ENCODE results near the gene ACTR3C. TPM values are rescaled to one million over a fixed set of nuclear protein-coding genes. Genes with fewer than 3 reads are reported as not detected.
A peak's percentile ranks its signal among the peaks of the same experiment; 100 is the strongest.

ACTR3C gene
- polyA plus RNA-seq, 3 donors, result 0.55 to 1.9 (median 1.7) TPM

GRCh38 chr7:150339409-150339809 is 16.1 kb upstream of the ACTR3C start:
- H3K27ac Mint-ChIP-seq, result peak overlapping the region in 1 of 7 donors; percentile 23
- Histone ChIP-seq H3K9ac (ENCODE audit: insufficient read depth, low read length, poor library complexity, severe bottlenecking) (no peak overlapping the region), H2AFZ (ENCODE audit: insufficient read depth, low read depth, low read length, poor library complexity, severe bottlenecking) (no peak overlapping the region), H3K27ac (ENCODE audit: low read depth in 1 of 2, low read length in 2 of 2) (no peak overlapping the region), H3K79me2 (ENCODE audit: insufficient read depth, low read length) (no peaks in the 10 kb centered on the region), H3K4me3 (replicated peaks in 1 of 3; ENCODE audit: low read depth in 2 of 3, low read length in 3 of 3) (no peak overlapping the region), H4K20me1 (ENCODE audit: insufficient read depth, low read length) (no peaks in the 10 kb centered on the region), H3K36me3 (replicated peaks in 1 of 2; ENCODE audit: control insufficient read depth in 1 of 2, insufficient read depth in 2 of 2, low read length in 2 of 2) (no peaks in the 10 kb centered on the region), H3K4me1 (ENCODE audit: control insufficient read depth in 1 of 2, insufficient read depth in 2 of 2, low read length in 2 of 2) (peaks cover 6 to 12% of the 10 kb centered on the region in 2 donors), H3K27me3 (ENCODE audit: control insufficient read depth in 2 of 2, insufficient read depth in 2 of 2, low read length in 2 of 2) (peaks cover 27 to 42% of the 10 kb centered on the region in 2 donors), H3K4me2 (replicated peaks; ENCODE audit: extremely low read depth, low read length, poor library complexity, severe bottlenecking) (no peak overlapping the region), H3K9me3 (replicated peaks in 1 of 2; ENCODE audit: control insufficient read depth in 1 of 2, insufficient read depth in 1 of 2, low read length in 2 of 2) (peaks cover 7 to 19% of the 10 kb centered on the region in 2 donors)
- H3K4me3 Mint-ChIP-seq, result peak overlapping the region in 1 of 2 donors; percentile 50
- peaks cover 0 to 26% (median 13%) of the 10 kb centered on the region in 7 donors for H3K9me3 Mint-ChIP-seq
- peaks cover 37 to 48% (median 38%) of the 10 kb centered on the region in 3 donors for H3K27me3 Mint-ChIP-seq (ENCODE audit: low read depth in 3 of 3)
- peaks cover 12% of the 10 kb centered on the region for H3K4me1 Mint-ChIP-seq
- H3K36me3 Mint-ChIP-seq, result peaks cover 5 to 8% of the 10 kb centered on the region in 2 donors
- DNase-seq, result no peak
- intact Hi-C loops (cut with micrococcal nuclease), result no loop called here
- TF ChIP-seq, protein P1, sequence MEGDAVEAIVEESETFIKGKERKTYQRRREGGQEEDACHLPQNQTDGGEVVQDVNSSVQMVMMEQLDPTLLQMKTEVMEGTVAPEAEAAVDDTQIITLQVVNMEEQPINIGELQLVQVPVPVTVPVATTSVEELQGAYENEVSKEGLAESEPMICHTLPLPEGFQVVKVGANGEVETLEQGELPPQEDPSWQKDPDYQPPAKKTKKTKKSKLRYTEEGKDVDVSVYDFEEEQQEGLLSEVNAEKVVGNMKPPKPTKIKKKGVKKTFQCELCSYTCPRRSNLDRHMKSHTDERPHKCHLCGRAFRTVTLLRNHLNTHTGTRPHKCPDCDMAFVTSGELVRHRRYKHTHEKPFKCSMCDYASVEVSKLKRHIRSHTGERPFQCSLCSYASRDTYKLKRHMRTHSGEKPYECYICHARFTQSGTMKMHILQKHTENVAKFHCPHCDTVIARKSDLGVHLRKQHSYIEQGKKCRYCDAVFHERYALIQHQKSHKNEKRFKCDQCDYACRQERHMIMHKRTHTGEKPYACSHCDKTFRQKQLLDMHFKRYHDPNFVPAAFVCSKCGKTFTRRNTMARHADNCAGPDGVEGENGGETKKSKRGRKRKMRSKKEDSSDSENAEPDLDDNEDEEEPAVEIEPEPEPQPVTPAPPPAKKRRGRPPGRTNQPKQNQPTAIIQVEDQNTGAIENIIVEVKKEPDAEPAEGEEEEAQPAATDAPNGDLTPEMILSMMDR (IDR thresholded peaks at IDR 0.05), result no peak
- WGBS (ENCODE audit: insufficient coverage), result 22% methylated on average over 3 of the region's 9 CpGs

DNA sequence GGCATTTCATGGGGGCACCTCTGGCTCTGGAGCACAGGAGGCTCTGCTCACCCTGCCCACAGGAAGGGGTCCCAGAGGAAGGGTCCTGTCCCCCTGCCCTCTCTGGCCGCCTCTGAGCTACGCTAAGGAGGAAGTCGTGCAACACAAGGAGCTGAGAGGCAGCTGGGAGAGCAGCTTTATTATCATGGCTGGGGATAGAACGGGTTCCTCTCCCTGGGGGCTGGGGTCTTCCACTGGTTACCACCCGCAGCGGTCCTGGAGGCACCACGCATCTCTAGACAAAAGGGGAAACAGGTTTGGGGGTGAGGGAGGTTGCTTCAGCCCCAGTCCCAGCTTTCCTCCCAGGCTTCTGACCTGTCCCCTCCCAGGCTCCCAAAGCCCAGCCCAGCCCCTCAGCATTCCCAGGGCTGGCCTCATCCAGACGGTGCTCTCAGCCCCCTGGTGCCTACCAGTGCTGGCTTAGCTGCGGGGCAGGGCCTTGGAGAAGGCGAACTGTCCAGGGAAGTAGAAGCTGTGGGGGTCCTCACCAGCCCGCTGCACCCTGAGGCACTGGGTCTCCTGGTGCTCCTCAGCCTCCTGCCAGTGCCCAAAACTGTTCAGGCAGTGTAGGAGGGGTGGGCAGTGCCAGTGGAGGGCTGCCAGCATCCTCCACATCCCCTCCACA is 15.0 kb upstream of the ACTR3C start:
- peaks cover under 1 to 10% of the 10 kb centered on the region in 2 donors for H3K9me3 ChIP-seq (replicated peaks in 1 of 2; ENCODE audit: control insufficient read depth in 1 of 2, insufficient read depth in 1 of 2, low read length in 2 of 2)
- no peak overlapping the region for H3K4me3 ChIP-seq (replicated peaks in 1 of 3; ENCODE audit: low read depth in 2 of 3, low read length in 3 of 3)
- WGBS (ENCODE audit: insufficient coverage), result 67% methylated on average over 3 of the region's 11 CpGs
- Mint-ChIP-seq H3K9me3 (peaks cover 0 to 16% (median 5%) of the 10 kb centered on the region in 7 donors), H3K4me3 (no peak overlapping the region), H3K27me3 (ENCODE audit: low read depth in 3 of 3) (peaks cover 33 to 42% (median 34%) of the 10 kb centered on the region in 3 donors), H3K4me1 (peaks cover 12% of the 10 kb centered on the region), H3K27ac (peak overlapping the region in 1 of 7 donors; percentile 8), H3K36me3 (peaks cover 5 to 8% of the 10 kb centered on the region in 2 donors)
- H3K4me1 ChIP-seq (ENCODE audit: control insufficient read depth in 1 of 2, insufficient read depth in 2 of 2, low read length in 2 of 2), result peaks cover 6 to 12% of the 10 kb centered on the region in 2 donors
- no peaks in the 10 kb centered on the region for H4K20me1 ChIP-seq (ENCODE audit: insufficient read depth, low read length)
- H3K27me3 ChIP-seq (ENCODE audit: control insufficient read depth in 2 of 2, insufficient read depth in 2 of 2, low read length in 2 of 2), result peaks cover 27 to 38% of the 10 kb centered on the region in 2 donors
- H3K4me2 ChIP-seq (replicated peaks; ENCODE audit: extremely low read depth, low read length, poor library complexity, severe bottlenecking), result no peak overlapping the region
- H3K9ac ChIP-seq (ENCODE audit: insufficient read depth, low read length, poor library complexity, severe bottlenecking), result no peak overlapping the region
- no peaks in the 10 kb centered on the region for H3K79me2 ChIP-seq (ENCODE audit: insufficient read depth, low read length)
- TF ChIP-seq, protein P1 (IDR thresholded peaks at IDR 0.05), result no peak
- H2AFZ ChIP-seq (ENCODE audit: insufficient read depth, low read depth, low read length, poor library complexity, severe bottlenecking), result no peak overlapping the region
- no peak for DNase-seq
- H3K36me3 ChIP-seq (replicated peaks in 1 of 2; ENCODE audit: control insufficient read depth in 1 of 2, insufficient read depth in 2 of 2, low read length in 2 of 2), result no peaks in the 10 kb centered on the region
- H3K27ac ChIP-seq (ENCODE audit: low read depth in 1 of 2, low read length in 2 of 2), result no peak overlapping the region
- intact Hi-C loops (cut with micrococcal nuclease), result no loop called here

Measured in CD14-positive monocyte (primary cell).